ENCODE measurements around the gene HSPA12B. TPM values are rescaled to one million over a fixed set of nuclear protein-coding genes. Genes with fewer than 3 reads are reported as not detected.

Gene HSPA12B
- total RNA-seq, 1 experiment from 2014 or later = not detected

DNA sequence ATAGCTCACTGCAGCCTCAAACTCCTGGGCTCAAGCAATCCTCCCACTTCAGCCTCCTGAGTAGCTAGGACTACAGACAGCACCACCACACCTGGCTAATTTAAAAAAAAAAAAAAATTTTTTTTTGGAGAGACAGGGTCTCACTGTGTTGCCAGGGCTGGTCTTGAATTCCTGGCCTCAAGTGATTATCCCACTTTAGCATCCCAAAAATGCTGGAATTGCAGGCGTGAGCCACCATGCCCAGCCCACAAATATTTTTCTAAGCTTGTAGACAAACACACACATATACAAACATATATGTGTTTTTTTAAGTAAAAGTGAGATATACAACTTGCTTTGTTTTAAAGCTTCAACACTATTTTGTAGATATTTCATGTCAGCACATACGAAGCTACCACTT lies 10.8 kb downstream of the HSPA12B start:
- no peak for DNase-seq (ENCODE audit: low spot score)
- in situ Hi-C loops (cut with HindIII; ENCODE audit: low sequenced_read_pairs) = no loop called here

DNA sequence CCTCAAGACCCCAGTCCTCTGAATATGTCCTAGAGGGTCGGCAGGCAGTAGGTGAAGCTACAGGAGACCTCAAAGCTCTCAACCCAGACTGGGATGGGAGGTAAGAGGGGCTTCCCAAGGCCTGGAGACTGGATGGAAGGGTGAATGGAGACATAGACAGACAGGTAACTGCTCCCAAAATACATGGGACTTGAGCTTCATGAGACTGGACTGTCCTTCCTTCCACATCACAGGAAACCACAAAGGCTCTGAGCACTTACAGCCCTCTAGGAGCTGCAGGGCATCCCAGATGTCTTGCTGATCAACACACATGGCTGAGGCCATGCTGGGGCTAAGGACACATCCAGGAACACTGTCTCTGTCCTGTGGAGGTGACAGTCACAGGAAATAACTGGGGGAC lies 11.6 kb downstream of the HSPA12B start:
- no peak for DNase-seq (ENCODE audit: low spot score)
- in situ Hi-C loops (cut with HindIII; ENCODE audit: low sequenced_read_pairs) = no loop called here

DNA sequence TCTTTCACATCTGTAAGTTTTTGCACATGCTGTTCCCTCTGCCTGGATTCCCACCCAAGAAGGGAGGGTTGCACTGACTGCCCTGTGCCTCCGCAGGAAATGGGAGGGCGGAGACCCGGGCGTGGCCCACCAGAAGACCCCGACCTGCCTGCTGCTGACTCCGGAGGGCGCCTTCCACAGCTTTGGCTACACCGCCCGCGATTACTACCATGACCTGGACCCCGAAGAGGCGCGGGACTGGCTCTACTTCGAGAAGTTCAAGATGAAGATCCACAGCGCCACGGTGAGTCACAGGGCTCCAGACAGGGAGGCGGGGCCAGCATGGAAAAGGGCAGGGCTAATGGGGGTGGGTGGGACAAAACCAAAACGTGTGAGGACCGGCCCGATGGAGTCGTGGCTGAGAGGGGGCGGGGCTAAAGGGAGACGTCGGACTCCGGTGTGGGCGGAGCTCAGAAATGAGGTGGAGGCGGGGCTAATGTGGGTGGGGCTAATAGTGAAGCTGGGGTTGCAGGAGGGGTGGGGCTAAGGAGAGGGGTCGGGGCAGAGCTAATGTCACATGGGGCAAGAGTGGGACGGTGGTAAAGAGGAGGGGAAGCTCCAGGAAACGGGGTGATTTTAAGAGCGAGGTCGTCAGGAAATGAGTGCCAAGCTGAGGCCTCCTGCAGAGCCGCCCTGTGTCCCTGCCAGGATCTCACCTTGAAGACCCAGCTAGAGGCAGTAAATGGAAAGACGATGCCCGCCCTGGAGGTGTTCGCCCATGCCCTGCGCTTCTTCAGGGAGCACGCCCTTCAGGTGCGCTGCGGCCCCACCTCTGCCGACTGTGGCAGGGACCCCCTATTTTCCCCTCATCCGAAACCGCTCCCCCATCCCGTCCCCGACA lies 12.6 kb downstream of the HSPA12B start:
- in situ Hi-C loops (cut with HindIII; ENCODE audit: low sequenced_read_pairs) = no loop called here
- no peak for DNase-seq (ENCODE audit: low spot score)

DNA sequence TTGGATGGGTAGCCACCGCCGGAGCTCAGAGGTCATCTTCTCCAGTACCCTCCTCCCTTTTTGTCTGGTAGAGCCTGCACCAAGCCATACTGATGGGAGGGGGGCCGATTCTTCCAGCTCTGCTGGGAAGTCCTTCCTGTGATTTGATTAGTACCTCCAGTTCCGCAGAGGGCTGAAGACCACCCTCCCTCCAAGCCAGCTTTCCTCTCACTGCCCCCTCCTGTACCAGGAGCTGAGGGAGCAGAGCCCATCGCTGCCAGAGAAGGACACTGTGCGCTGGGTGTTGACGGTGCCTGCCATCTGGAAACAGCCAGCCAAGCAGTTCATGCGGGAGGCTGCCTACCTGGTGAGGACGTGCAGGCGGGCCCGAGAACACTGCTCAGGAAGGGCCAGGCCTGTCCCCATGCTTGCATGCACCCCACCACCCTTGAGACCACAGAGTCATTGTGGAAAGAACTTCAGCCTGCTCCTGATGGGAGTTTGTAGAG lies 13.2 kb downstream of the HSPA12B start:
- in situ Hi-C loops (cut with HindIII; ENCODE audit: low sequenced_read_pairs) = no loop called here

DNA sequence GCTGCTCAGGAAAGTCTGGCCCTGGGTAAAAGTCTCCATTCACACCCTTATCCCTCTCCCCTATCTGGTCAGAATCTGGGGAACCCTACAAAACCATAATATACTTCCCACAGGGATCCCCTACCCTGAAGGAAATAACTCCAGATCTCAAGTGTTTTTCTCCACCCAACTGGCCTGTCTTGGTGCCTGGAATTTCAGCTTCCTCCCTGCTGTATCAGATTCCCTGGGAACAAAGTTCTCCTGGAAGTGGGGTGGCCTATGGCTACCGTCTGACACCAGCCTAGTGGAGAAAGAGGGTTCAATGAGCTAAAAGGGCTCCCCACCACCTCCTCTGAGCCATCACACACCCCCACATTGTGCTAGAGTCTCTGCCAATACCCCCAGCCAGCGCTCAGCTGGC lies 15.0 kb downstream of the HSPA12B start:
- in situ Hi-C loops (cut with HindIII; ENCODE audit: low sequenced_read_pairs) = no loop called here
- no peak for DNase-seq (ENCODE audit: low spot score)

More for the DNA sequence above, 13.2 kb downstream of the HSPA12B start:
- no peak for DNase-seq (ENCODE audit: low spot score)

DNA sequence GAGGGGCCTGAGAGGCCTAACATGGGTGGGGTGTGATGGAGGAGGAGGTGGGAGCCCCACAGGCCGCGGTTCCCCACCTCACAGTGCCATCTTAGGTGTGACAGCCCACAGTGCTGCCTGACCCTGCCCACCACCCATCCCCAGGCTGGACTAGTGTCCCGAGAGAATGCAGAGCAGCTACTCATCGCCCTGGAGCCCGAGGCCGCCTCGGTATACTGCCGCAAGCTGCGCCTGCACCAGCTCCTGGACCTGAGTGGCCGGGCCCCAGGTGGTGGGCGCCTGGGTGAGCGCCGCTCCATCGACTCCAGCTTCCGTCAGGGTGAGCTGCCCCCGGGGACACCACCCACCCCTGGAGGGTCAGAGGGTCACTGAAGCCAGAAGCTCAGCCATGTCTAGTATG lies 15.6 kb downstream of the HSPA12B start:
- no peak for DNase-seq (ENCODE audit: low spot score)
- in situ Hi-C loops (cut with HindIII; ENCODE audit: low sequenced_read_pairs) = no loop called here

DNA sequence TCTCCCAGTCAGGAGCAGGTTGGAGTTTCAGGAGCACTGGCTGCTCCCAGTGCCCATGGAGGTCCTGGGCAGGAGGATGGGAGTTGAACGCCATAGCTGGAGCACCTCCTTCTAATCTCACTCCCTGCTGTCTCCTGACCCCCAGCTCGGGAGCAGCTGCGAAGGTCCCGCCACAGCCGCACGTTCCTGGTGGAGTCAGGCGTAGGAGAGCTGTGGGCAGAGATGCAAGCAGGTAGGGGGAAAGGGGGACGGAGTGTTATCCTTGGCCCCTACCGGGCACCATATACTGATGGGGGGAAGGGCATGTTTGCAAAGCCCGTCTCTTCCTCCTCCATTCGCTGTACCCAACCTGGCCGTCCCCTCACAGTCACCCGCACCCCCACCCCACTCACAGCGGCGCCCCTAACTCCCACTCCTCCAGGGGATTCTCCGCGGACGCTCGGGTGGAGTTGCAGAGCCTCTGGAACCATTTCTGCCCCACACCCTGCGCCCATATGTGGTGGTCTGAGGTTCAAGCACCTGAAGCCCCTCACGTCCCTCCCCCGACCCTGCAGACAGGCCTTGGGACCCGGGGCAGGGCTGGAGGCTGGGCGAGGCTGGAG lies 16.7 kb downstream of the HSPA12B start:
- DNase-seq (ENCODE audit: low spot score) = no peak
- in situ Hi-C loops (cut with HindIII; ENCODE audit: low sequenced_read_pairs) = no loop called here

DNA sequence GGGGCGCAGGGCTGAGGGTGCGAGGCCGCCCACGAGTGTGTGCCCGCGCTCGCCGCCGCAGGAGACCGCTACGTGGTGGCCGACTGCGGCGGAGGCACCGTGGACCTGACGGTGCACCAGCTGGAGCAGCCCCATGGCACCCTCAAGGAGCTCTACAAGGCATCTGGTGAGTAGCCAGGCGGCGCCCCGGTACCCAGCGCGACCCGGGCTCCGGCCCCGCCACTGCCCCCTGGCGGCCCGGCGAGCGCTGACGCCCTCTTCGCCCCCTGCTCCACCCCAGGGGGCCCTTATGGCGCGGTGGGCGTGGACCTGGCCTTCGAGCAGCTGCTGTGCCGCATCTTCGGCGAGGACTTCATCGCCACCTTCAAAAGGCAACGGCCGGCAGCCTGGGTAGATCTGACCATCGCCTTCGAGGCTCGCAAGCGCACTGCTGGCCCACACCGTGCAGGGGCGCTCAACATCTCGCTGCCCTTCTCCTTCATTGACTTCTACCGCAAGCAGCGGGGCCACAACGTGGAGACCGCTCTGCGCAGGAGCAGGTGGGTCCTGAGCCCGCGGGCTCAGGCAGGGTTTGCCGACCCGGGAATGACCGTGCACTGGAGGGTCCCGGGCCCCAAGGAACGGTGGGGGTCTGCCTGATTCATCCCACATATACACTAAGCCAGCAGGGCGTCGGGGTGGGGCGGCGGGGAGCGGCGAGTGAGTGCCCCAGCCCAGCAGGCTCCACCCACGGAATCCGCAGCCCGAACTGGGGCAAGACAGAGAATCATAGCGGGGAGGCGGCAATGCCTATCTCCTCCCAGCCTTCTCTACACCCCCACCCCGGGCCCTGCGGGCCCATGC lies 17.4 kb downstream of the HSPA12B start:
- no peak for DNase-seq (ENCODE audit: low spot score)
- in situ Hi-C loops (cut with HindIII; ENCODE audit: low sequenced_read_pairs) = no loop called here

DNA sequence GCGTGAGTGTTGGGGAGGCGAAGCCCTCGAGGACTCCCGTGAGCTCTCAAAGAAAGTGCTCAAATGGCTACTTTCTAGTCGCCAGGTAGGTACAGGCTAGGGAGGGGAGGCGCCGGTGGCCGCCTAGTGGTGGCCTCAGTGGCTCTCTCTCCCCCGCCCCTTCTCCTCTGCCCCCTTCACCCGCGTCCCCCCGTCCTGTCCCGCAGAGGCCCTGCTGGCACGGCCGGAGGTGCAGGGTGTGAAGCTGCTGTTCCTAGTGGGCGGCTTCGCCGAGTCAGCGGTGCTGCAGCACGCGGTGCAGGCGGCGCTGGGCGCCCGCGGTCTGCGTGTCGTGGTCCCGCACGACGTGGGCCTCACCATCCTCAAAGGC lies 18.8 kb downstream of the HSPA12B start:
- DNase-seq (ENCODE audit: low spot score) = no peak
- in situ Hi-C loops (cut with HindIII; ENCODE audit: low sequenced_read_pairs) = no loop called here

DNA sequence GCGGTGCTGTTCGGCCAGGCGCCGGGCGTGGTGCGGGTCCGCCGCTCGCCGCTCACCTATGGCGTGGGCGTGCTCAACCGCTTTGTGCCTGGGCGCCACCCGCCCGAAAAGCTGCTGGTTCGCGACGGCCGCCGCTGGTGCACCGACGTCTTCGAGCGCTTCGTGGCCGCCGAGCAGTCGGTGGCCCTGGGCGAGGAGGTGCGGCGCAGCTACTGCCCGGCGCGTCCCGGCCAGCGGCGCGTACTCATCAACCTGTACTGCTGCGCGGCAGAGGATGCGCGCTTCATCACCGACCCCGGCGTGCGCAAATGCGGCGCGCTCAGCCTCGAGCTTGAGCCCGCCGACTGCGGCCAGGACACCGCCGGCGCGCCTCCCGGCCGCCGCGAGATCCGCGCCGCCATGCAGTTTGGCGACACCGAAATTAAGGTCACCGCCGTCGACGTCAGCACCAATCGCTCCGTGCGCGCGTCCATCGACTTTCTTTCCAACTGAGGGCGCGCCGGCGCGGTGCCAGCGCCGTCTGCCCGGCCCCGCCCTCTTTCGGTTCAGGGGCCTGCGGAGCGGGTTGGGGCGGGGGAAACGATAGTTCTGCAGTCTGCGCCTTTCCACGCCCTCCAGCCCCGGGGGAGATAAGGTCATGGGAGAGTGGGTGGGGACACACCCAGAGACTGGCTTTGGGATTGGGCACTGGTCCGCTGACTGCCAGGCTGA lies 19.3 kb downstream of the HSPA12B start:
- no peak for DNase-seq (ENCODE audit: low spot score)
- in situ Hi-C loops (cut with HindIII; ENCODE audit: low sequenced_read_pairs) = no loop called here

DNA sequence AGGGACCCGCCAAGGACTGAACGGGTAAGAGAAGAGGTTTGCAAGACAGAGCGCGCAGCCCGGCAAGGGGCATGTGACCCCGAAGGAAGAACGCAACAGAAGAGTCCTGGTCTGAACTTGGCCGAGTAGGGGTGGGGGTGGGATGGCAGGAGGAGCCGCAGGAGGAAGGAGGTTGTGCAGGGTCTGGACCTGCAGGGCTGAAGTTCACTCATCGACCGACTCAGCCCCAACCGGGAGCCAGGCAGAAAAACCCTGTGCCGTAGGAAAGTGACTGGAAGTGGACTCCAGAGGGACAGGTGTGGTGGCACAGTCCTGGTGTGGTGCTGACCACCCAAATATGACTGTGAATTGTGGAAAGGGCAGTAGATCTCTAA lies 19.9 kb downstream of the HSPA12B start:
- in situ Hi-C loops (cut with HindIII; ENCODE audit: low sequenced_read_pairs) = no loop called here
- no peak for DNase-seq (ENCODE audit: low spot score)

DNA sequence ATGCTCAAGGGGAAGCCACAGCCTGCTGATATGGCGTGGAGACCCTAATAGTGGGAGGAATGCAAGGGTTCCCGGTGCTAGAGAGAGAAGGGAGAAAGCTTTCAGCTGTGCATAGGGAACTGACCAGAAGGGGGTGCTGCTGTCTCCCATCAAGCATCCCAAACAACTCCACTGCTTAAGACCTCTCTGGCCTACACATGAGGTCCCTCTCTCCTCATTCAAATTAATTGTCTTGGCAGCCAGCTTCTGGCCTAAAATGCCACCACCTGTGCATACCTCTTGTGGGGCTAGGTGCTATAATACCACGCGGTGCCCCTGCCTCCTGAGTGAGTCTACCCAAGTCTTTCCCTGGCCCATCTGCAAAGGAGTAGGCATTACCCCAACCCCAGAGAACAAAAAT lies 20.6 kb downstream of the HSPA12B start:
- peak; percentile 63 for DNase-seq (ENCODE audit: low spot score)

DNA sequence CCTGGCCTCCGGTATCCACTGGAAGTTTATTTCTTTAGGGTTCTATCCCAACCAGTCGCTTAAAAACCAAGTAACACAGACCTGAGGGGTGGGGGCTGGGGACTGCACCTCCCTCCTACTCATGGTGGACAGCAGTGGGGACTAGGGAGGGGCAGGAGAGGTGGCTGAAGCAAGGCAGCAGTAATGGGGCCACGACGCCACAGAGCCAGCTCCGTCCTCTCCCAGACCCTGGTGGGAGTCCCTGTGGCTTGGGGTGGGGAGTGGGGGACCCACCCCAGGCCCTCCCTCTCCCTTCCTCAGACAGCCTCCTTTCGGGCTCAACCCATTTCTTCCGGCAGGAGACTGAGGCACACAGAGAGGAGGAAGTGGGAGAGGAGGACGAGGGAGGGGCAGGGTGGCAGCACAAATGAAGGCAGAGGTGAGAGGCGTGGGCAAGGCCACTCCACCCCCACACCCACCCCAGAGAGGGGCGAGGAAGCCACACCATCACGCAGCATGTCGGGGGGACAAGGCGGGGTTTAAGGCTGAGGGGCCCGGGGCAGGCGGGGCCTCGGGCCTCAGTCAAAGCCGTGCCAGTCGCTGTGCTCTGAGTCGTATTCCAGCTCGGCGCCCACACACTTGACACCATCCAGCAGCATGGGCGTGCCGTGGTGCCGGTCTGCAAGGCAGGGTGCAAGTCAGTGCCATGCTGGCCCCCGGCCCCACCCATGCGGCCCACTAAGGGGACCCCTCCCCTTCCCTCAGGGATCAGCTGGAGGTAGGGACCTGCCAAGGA lies 21.2 kb downstream of the HSPA12B start:
- in situ Hi-C loops (cut with HindIII; ENCODE audit: low sequenced_read_pairs) = no loop called here
- no peak for DNase-seq (ENCODE audit: low spot score)

More for the DNA sequence above, 20.6 kb downstream of the HSPA12B start:
- in situ Hi-C loops (cut with HindIII; ENCODE audit: low sequenced_read_pairs) = no loop called here

DNA sequence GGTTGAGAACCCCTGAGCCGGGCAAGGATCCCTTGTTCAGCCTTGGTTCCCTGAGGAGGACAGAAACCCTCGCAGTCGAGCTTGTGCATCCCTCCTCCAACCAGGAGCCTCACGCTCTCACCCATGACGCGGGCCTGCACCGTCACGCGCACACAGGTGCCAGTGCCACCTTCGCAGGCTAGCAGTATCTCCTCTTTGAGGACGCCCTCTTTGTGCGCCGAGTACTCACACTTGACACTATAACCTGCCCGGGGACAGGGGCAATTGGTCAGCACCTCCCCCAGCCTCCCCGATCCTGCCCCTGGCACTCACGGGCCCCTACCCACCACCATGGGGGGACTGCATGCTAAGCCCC lies 21.8 kb downstream of the HSPA12B start:
- in situ Hi-C loops (cut with HindIII; ENCODE audit: low sequenced_read_pairs) = no loop called here
- DNase-seq (ENCODE audit: low spot score) = no peak

DNA sequence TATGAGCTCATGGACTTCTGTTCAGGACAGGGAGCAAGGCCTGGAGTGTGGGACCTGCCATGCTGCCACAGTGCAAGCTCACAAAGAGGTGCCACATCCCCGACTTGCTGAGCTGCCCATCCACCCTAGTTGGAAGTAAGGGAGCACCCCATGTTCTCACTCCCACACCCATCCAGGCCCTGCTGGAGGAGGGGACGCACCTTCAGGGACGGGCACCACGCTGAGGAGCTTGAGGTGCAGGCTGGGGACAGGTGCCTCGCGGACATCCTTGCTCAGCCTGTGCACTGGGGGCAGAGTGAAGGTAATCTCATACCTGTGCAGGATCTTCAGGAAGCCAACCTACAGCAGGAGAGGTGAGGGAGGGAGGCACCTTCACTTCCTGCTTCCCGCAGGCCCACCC lies 22.8 kb downstream of the HSPA12B start:
- no peak for DNase-seq (ENCODE audit: low spot score)
- in situ Hi-C loops (cut with HindIII; ENCODE audit: low sequenced_read_pairs) = no loop called here

DNA sequence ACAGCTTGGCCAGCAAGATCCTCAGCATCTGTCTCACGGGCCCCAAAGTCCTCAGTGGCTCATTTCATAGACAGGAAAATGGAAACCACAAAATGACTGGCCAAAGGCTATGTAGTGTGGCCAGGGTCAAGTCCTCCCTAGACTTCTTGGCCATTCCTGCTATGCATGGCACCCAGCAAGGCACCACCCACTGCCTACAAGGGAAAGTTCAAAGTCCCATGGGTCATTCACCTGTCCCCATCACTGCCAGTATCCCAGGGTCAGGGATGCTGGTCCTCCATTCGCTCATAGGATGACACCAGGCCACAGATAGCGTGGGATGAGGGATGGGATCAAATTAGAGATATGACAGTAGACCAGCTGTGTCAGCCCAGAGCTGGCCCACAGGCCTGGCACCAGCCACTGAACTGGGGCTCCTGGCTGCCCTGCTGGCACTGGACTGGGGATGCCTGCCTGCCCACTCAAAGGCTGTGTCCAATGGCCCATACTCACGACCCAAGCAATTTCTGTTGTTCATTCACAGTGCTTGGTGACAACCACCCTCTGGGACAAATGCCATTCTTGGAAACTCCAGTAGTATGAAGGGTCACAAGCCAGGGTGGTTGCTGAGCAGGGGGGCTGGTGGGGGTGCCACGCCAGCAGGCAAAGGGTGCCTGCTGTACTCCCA lies 23.5 kb downstream of the HSPA12B start:
- in situ Hi-C loops (cut with HindIII; ENCODE audit: low sequenced_read_pairs) = no loop called here
- no peak for DNase-seq (ENCODE audit: low spot score)

DNA sequence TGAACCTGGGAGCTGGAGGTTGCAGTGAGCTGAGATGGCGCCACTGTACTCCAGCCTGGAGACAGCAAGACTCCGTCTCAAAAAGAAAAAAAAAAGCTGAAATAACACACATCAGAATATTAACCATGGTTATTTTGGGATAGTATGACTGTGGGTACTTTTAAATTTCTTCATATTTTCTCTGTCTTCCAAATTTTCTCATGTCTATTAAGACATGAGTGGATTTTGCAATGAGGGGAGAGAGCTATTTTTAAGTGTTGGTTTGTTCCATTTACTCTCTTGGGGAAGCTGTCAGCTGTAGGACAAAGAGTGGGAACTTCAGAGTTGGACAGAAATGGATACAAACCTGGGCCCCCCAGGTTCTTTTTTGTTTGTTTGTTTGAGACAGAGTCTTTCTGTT lies 24.8 kb downstream of the HSPA12B start:
- no peak for DNase-seq (ENCODE audit: low spot score)
- in situ Hi-C loops (cut with HindIII; ENCODE audit: low sequenced_read_pairs) = no loop called here

DNA sequence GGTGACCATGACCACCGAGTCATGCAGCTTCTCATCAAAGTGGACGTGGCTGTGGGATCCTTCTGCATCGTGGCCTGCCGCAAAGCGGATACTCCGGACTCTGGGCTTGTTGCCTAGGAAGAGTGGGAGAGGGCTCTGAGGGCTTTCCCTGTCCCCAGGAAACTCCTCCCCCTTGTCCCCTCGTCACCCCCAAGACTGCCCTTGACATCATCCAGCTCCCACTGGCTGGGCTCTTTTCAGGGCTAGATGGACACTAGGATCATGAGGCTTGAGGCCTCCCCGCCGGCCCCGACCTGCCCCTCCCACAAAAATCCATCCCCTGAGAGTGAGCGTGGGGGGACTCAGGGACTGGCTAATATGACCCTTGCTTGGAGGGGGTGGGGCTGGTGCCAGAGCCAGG lies 26.1 kb downstream of the HSPA12B start:
- in situ Hi-C loops (cut with HindIII; ENCODE audit: low sequenced_read_pairs) = no loop called here
- DNase-seq (ENCODE audit: low spot score) = no peak
